Measurements from ENCODE around the gene SHMT2.

The SHMT2 gene

GRCh38 chr12:57195611-57196371, 33.7 kb upstream of the SHMT2 start:
- ChIA-PET POLR2A (ENCODE audit: low non-redundant PET) (no interaction called here), CTCF (interaction anchor here (0.5 to 0.6 kb wide), 2 partner anchors 14 to 33 kb away, joined by 3 read pairs; no protein-coding TSS in a partner anchor)
- peak overlapping the region; percentile 3; the same call in 1 of the 2 replicates for H3K27ac ChIP-seq
- no peak for DNase-seq (ENCODE audit: low spot score)
- TF ChIP-seq, protein P1, sequence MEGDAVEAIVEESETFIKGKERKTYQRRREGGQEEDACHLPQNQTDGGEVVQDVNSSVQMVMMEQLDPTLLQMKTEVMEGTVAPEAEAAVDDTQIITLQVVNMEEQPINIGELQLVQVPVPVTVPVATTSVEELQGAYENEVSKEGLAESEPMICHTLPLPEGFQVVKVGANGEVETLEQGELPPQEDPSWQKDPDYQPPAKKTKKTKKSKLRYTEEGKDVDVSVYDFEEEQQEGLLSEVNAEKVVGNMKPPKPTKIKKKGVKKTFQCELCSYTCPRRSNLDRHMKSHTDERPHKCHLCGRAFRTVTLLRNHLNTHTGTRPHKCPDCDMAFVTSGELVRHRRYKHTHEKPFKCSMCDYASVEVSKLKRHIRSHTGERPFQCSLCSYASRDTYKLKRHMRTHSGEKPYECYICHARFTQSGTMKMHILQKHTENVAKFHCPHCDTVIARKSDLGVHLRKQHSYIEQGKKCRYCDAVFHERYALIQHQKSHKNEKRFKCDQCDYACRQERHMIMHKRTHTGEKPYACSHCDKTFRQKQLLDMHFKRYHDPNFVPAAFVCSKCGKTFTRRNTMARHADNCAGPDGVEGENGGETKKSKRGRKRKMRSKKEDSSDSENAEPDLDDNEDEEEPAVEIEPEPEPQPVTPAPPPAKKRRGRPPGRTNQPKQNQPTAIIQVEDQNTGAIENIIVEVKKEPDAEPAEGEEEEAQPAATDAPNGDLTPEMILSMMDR (conservative IDR thresholded peaks at IDR 0.05; ENCODE audit: low read depth): no peak

DNA sequence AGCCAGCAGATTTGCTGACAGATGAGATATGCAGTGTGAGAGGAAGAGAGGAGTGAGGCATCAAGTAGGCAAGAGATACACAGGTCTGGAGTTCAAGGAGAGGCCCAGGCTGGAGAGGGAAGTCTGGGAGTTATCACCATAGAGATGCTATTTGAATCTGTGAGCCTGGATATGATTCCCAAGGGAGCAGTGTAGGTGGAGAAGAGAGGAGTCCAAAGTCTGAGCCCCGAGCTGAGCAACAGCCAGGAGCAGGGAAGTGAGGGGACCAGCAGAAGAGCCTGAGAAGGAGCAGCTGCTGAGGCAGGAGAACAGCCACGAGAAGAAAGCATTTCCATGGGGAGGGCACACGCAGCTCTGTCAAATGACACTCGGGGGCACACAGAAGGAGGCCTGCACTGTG, 33.1 kb upstream of the SHMT2 start:
- peak overlapping the region; percentile 3; the same call in 1 of the 2 replicates for H3K27ac ChIP-seq
- no peak for DNase-seq (ENCODE audit: low spot score)
- ChIA-PET POLR2A (ENCODE audit: low non-redundant PET) (no interaction called here), CTCF (interaction anchor here (0.6 kb wide), 1 partner anchor 32 kb away, joined by 3 read pairs; no protein-coding TSS in a partner anchor)
- TF ChIP-seq, protein P1 (conservative IDR thresholded peaks at IDR 0.05; ENCODE audit: low read depth): no peak

- H3K27ac ChIP-seq: 0 out of 2 replicates have a peak overlapping the region, but pooled peaks have one; percentile 4
- DNase-seq (ENCODE audit: low spot score): no peak
- ChIA-PET POLR2A (ENCODE audit: low non-redundant PET) (no interaction called here), CTCF (no interaction called here)
- TF ChIP-seq, protein P1 (conservative IDR thresholded peaks at IDR 0.05; ENCODE audit: low read depth): no peak
Observed at GRCh38 chr12:57196956-57197355, 32.6 kb upstream of the SHMT2 start.

- H3K27ac ChIP-seq: 0 out of 2 replicates have a peak overlapping the region, but pooled peaks have one; percentile 7
- CTCF ChIA-PET: no interaction called here
- POLR2A ChIA-PET (ENCODE audit: low non-redundant PET): no interaction called here
- TF ChIP-seq, protein P1 (conservative IDR thresholded peaks at IDR 0.05; ENCODE audit: low read depth): no peak
- no peak for DNase-seq (ENCODE audit: low spot score)
Observed at GRCh38 chr12:57198329-57198728, 31.2 kb upstream of the SHMT2 start.

DNA sequence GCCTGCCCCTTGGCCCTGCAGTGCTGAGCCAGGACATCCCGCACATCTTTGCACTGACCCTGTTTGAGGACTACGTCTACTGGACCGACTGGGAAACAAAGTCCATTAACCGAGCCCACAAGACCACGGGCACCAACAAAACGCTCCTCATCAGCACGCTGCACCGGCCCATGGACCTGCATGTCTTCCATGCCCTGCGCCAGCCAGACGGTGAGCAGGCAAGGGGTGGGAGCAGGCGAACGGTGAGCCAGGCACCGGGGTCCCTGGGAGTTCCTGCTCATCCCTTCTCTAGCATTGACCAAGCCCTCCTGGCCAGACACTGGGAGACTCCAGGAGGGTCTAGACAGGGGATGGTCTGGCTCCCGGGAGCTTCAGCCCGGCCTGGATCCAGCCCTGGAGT, 30.3 kb upstream of the SHMT2 start:
- no peak for DNase-seq (ENCODE audit: low spot score)
- H3K27ac ChIP-seq: 0 out of 2 replicates have a peak overlapping the region, but pooled peaks have one; percentile 7
- TF ChIP-seq, protein P1 (conservative IDR thresholded peaks at IDR 0.05; ENCODE audit: low read depth): no peak
- ChIA-PET POLR2A (ENCODE audit: low non-redundant PET) (no interaction called here), CTCF (no interaction called here)

GRCh38 chr12:57200497-57200896, 29.0 kb upstream of the SHMT2 start:
- H3K27ac ChIP-seq: no peak overlapping the region
- TF ChIP-seq, protein P1 (conservative IDR thresholded peaks at IDR 0.05; ENCODE audit: low read depth): no peak
- ChIA-PET POLR2A (ENCODE audit: low non-redundant PET) (no interaction called here), CTCF (no interaction called here)
- no peak for DNase-seq (ENCODE audit: low spot score)
